SK-N-SH (cell line): ENCODE data around the gene PTPRD. TPM values are rescaled to one million over a fixed set of nuclear protein-coding genes. Genes with fewer than 3 reads are reported as not detected.

ENCODE experiments used
- CTCF ChIA-PET: fragments of 300-600, 350-600 bp; formaldehyde crosslinking; extraction: SDS; loops from one replicate; lab custom pipeline; 2021; lab: Yijun Ruan, JAX
- POLR2A ChIA-PET: fragments of 350-600 bp; sonication (Branson Sonifier 250); formaldehyde crosslinking; extraction: SDS; loops from one replicate; lab custom pipeline; 2020; ENCODE audit warnings: antibody characterized with exemption, inconsistent platforms; lab: Yijun Ruan, JAX
- DNase-seq: peaks from one replicate; pipeline ENCODE4 v3.0.0; 2012
- H2AFZ ChIP-seq: fragments of 200-600 bp; sonication (generic); 2 replicates; pipeline ENCODE4 v1.8.1; 2016; ENCODE audit warnings: antibody characterized with exemption, mild to moderate bottlenecking, low read depth
- H3F3A ChIP-seq: fragments of 200-600 bp; sonication (generic); replicated peaks from 2 replicates; pipeline ENCODE3; 2016; ENCODE audit warnings: antibody characterized with exemption, mild to moderate bottlenecking; ENCODE audit not compliant: insufficient read depth
- H3K27ac ChIP-seq, 2 experiments: fragments of 200-500 bp in 1 of 2; fragments of 200-600 bp in 1 of 2; sonication (Bioruptor generic) in 1 of 2; sonication (generic), shearing (Covaris generic) in 1 of 2; 2 replicates each; pipeline versions ENCODE4 v1.5.1 to v1.6.1; 2014 to 2016; ENCODE audit warnings: low read depth in 2 of 2, inconsistent platforms in 1 of 2, low read length in 1 of 2, mild to moderate bottlenecking in 1 of 2, mixed read lengths in 1 of 2
- H3K27me3 ChIP-seq: fragments of 200-600 bp; sonication (generic), shearing (Covaris generic); 2 replicates; pipeline ENCODE4 v1.6.1; 2016; ENCODE audit warnings: mixed run types; ENCODE audit not compliant: insufficient read depth
- H3K36me3 ChIP-seq, 2 experiments: fragments of 200-500 bp in 1 of 2; fragments of 200-600 bp in 1 of 2; sonication (Bioruptor generic) in 1 of 2; sonication (generic) in 1 of 2; replicated peaks in 1 of 2; 2 replicates each; pipeline versions ENCODE3 to v1.5.1; 2014 to 2016; ENCODE audit warnings: low read length in 1 of 2, mild to moderate bottlenecking in 1 of 2; ENCODE audit not compliant: insufficient read depth in 2 of 2, control insufficient read depth in 1 of 2
- H3K4me1 ChIP-seq, 2 experiments: fragments of 200-500 bp in 1 of 2; fragments of 200-600 bp in 1 of 2; sonication (Bioruptor generic) in 1 of 2; sonication (generic), shearing (Covaris generic) in 1 of 2; 2 replicates each; pipeline versions ENCODE4 v1.5.1 to v1.6.1; 2014 to 2016; ENCODE audit warnings: low read depth in 1 of 2, low read length in 1 of 2, mixed run types in 1 of 2; ENCODE audit not compliant: insufficient read depth in 2 of 2, control insufficient read depth in 1 of 2
- H3K4me2 ChIP-seq: fragments of 200-600 bp; sonication (generic), shearing (Covaris generic); 2 replicates; pipeline ENCODE4 v1.6.1; 2017; ENCODE audit warnings: mixed run types
- H3K4me3 ChIP-seq, 2 experiments: fragments of 200-500 bp in 1 of 2; fragments of 200-600 bp in 1 of 2; sonication (Bioruptor generic) in 1 of 2; sonication (generic), shearing (Covaris generic) in 1 of 2; 2 replicates each; pipeline versions ENCODE4 v1.5.1 to v1.8.1; 2014 to 2016; ENCODE audit warnings: low read depth in 2 of 2, inconsistent platforms in 1 of 2, low read length in 1 of 2, mild to moderate bottlenecking in 1 of 2, mixed read lengths in 1 of 2, moderate library complexity in 1 of 2
- H3K79me2 ChIP-seq: fragments of 200-600 bp; sonication (generic); 2 replicates; pipeline ENCODE4 v1.8.1; 2017; ENCODE audit warnings: mild to moderate bottlenecking; ENCODE audit not compliant: insufficient read depth
- H3K9ac ChIP-seq: fragments of 200-600 bp; sonication (generic); 2 replicates; pipeline ENCODE4 v1.6.1; 2017; ENCODE audit warnings: mixed run types
- H3K9me2 ChIP-seq: fragments of 200-600 bp; sonication (generic); 2 replicates; pipeline ENCODE4 v1.6.1; 2017; ENCODE audit warnings: mixed run types
- H3K9me3 ChIP-seq: fragments of 200-600 bp; sonication (generic); 2 replicates; pipeline ENCODE4 v1.6.1; 2017; ENCODE audit warnings: mixed run types, mild to moderate bottlenecking, moderate library complexity
- H4K20me1 ChIP-seq: fragments of 200-600 bp; sonication (generic); 2 replicates; pipeline ENCODE4 v1.6.1; 2017; ENCODE audit warnings: mild to moderate bottlenecking, mixed run types; ENCODE audit not compliant: insufficient read depth
- EZH2phosphoT487 ChIP-seq: fragments of 200-600 bp; sonication (generic); IDR thresholded peaks from 2 replicates; pipeline ENCODE4 v1.6.1; 2017; ENCODE audit warnings: low read depth, mixed run types, mild to moderate bottlenecking, antibody characterized with exemption, moderate library complexity, borderline replicate concordance
- FOXJ3 ChIP-seq: sonication (generic); formaldehyde crosslinking; IDR thresholded peaks from 2 replicates; pipeline ENCODE4 v1.5.1; 2020; ENCODE audit warnings: mild to moderate bottlenecking, missing genetic modification reagents
- GABPA ChIP-seq: IDR thresholded peaks from 2 replicates; pipeline ENCODE4 v1.4.0; 2012; ENCODE audit warnings: low read depth, mild to moderate bottlenecking
- GATA2 ChIP-seq: sonication (generic); formaldehyde crosslinking; IDR thresholded peaks from 2 replicates; pipeline ENCODE4 v1.5.0; 2020; ENCODE audit warnings: mild to moderate bottlenecking, missing genetic modification reagents
- MXI1 ChIP-seq: IDR thresholded peaks from 2 replicates; pipeline ENCODE4 v1.6.1; 2012; ENCODE audit warnings: mild to moderate bottlenecking, low read depth, low read length, improper control_type of control experiment
- NRF1 ChIP-seq: IDR thresholded peaks from 2 replicates; pipeline ENCODE4 v1.6.1; 2012; ENCODE audit warnings: low read depth, mild to moderate bottlenecking, low read length
- POLR2AphosphoS5 ChIP-seq: IDR thresholded peaks from 2 replicates; pipeline ENCODE4 v1.6.1; 2012; ENCODE audit warnings: low read depth, low read length
- RAD21 ChIP-seq: IDR thresholded peaks from 2 replicates; pipeline ENCODE4 v1.6.1; 2012; ENCODE audit warnings: mild to moderate bottlenecking, low read length
- RCOR1 ChIP-seq: fragments of 150-350 bp; IDR thresholded peaks from 2 replicates; pipeline ENCODE4 v1.6.1; 2017; ENCODE audit warnings: antibody characterized with exemption, low read length
- SIN3A ChIP-seq: IDR thresholded peaks from 2 replicates; pipeline ENCODE4 v1.6.1; 2012; ENCODE audit warnings: low read depth, mild to moderate bottlenecking, low read length, moderate library complexity, borderline replicate concordance
- SMC3 ChIP-seq: IDR thresholded peaks from 2 replicates; pipeline ENCODE4 v1.6.1; 2012; ENCODE audit warnings: low read depth, low read length, improper control_type of control experiment
- WGBS: methylation state at CpG from one replicate; pipeline ENCODE4 v1.1.6; 2017; ENCODE audit warnings: low lambda C conversion rate; 5-methylcytosine and 5-hydroxymethylcytosine counted together
- polyA plus RNA-seq, 3 experiments: library from polyadenylated mRNA; depleted of rRNA; stranded (reverse); fragments of >200 nt; gene quantifications; 2 replicates each; pipeline ENCODE4 v1.2.3, GENCODE V29; 2012
- TF ChIP-seq, protein P1 (sequence below): fragments of 150-350 bp; IDR thresholded peaks from 2 replicates; pipeline ENCODE4 v1.6.1; 2017; ENCODE audit warnings: antibody characterized with exemption, low read length, low read depth, borderline replicate concordance
- TF ChIP-seq, protein P2 (sequence below): IDR thresholded peaks from 2 replicates; pipeline ENCODE4 v1.4.0; 2012; ENCODE audit warnings: low read depth
- TF ChIP-seq, protein P3 (sequence below): fragments of 150-350 bp; IDR thresholded peaks from 2 replicates; pipeline ENCODE4 v1.6.1; 2016; ENCODE audit warnings: mild to moderate bottlenecking, low read depth, low read length
- TF ChIP-seq, protein P4 (sequence below): fragments of 200-600 bp; sonication (generic); IDR thresholded peaks from 2 replicates; pipeline ENCODE4 v1.6.1; 2017; ENCODE audit warnings: antibody characterized with exemption, mild to moderate bottlenecking, moderate library complexity
- TF ChIP-seq, protein P5 (sequence below): IDR thresholded peaks from 2 replicates; pipeline ENCODE4 v1.6.1; 2012; ENCODE audit warnings: mild to moderate bottlenecking, low read depth, low read length, moderate library complexity

PTPRD gene
- polyA plus RNA-seq, 1 of the 3 experiments (the other 2 are of a cell fraction): 0.15 TPM

DNA sequence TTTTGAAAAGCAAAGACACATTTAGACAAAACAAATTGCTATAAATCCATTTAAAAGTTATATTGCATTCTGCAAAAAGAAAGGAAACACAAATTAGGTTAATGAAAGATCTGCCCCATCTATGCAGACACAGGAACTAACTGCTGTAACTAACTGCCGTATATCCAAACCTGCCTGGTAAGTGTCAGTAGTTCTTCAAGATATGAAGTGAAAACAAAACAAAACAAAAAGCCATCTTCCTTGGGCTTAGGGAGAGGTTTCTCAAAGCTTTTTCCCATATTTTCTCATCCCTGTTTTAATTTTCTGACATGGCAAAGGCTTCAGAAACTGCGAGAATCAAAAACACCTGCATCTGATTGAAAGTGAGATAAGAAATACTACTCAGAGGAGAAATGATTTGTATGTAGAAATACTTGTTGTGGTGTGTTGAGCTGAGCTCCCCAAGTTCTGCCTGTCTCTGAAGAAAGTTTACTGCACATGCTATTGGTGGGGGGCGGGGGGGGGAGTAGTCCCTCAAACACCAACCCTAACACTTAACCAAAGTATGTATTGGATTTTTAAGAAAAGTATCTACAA lies 750.5 kb downstream of the PTPRD start:
- H3K9me3 ChIP-seq: no peaks in the 10 kb centered on the region
- H3K4me1 ChIP-seq: peaks cover 0 to 3% of the 10 kb centered on the region in 2 experiments; a peak in 1 of 4 replicates
- POLR2A ChIA-PET: no interaction called here
- H3F3A ChIP-seq: no peaks in the 10 kb centered on the region
- no peaks in the 10 kb centered on the region for H3K36me3 ChIP-seq
- WGBS: 19% methylated on average over 3 of the region's 3 CpGs
- CTCF ChIA-PET: interaction anchor here (1.8 kb wide), 1 partner anchor 80 kb away, joined by 5 read pairs; no protein-coding TSS in a partner anchor
- H3K27ac ChIP-seq: no peak overlapping the region; a peak in 1 of 4 replicates
- no peak for TF ChIP-seq FOXJ3 (CRISPR knock-in tag)
- peak; percentile 64 for TF ChIP-seq GATA2
- peak; percentile 10 for DNase-seq
- H3K27me3 ChIP-seq: no peaks in the 10 kb centered on the region
- no peaks in the 10 kb centered on the region for H4K20me1 ChIP-seq
- H3K4me3 ChIP-seq: no peak overlapping the region
- H3K9me2 ChIP-seq: no peaks in the 10 kb centered on the region
- H3K79me2 ChIP-seq: no peaks in the 10 kb centered on the region
- no peak overlapping the region for H2AFZ ChIP-seq
- no peak overlapping the region for H3K4me2 ChIP-seq
- H3K9ac ChIP-seq: no peak overlapping the region

DNA sequence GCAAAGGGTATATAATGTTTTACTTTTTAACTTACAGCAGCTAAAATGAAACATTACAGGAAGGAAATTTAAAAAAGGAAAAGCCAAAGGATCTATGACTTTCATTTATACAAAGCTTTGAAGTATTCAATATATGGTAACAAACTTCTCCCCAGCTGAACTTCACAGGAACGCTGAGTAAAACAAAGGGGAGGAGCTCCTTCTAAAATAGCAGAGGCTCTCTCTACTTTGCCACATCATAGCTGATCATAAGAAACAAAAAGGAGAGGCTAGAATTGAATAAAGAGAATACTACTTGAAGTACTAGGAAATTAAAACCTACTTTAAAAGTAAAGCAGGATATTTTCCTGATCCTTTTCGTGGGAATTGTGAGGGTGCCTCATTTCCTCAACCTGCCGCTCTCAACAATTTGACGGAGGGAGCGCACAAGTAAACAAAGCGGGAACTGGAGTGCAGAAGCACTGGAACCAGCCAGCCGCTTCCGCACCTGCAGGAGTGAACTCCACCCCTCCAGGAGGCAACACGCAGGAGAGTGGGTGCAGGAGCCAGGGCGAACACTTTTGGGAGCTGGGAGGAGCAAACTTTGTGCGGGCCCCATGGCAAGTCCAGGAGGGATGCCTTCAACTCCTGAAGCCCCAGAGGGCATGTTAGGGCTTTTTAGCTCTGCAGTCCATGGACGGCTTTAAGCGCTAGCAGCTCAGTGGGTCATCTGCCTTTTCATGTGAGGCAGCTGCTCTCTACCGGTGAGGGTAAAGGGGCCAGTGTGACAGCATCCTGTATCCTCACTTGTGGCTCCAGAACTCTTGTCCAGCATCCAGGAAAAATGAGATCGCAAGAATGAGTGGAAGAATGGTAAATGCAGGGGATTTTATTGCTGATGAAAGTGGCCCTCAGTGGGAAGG lies 757.4 kb downstream of the PTPRD start:
- Histone ChIP-seq H3K9me3 (no peaks in the 10 kb centered on the region), H2AFZ (no peak overlapping the region), H3K79me2 (no peaks in the 10 kb centered on the region), H3F3A (no peaks in the 10 kb centered on the region), H4K20me1 (no peaks in the 10 kb centered on the region), H3K4me1 (no peaks in the 10 kb centered on the region), H3K4me2 (no peak overlapping the region), H3K9me2 (no peaks in the 10 kb centered on the region), H3K27me3 (no peaks in the 10 kb centered on the region), H3K9ac (no peak overlapping the region), H3K27ac (no peak overlapping the region), H3K36me3 (no peaks in the 10 kb centered on the region), H3K4me3 (no peak overlapping the region)
- ChIA-PET POLR2A (no interaction called here), CTCF (interaction anchor here (0.6 to 1.2 kb wide), 3 partner anchors 66 to 271 kb away, joined by 3 read pairs; no protein-coding TSS in a partner anchor)
- 61% methylated on average over 15 of the region's 15 CpGs for WGBS
- TF ChIP-seq SMC3 (no peak), NRF1 (no peak), SIN3A (no peak), RCOR1 (no peak), POLR2AphosphoS5 (no peak), GABPA (no peak), MXI1 (no peak), RAD21 (no peak), EZH2phosphoT487 (no peak)
- TF ChIP-seq, protein P1, sequence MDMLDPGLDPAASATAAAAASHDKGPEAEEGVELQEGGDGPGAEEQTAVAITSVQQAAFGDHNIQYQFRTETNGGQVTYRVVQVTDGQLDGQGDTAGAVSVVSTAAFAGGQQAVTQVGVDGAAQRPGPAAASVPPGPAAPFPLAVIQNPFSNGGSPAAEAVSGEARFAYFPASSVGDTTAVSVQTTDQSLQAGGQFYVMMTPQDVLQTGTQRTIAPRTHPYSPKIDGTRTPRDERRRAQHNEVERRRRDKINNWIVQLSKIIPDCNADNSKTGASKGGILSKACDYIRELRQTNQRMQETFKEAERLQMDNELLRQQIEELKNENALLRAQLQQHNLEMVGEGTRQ: no peak
- TF ChIP-seq, protein P2, sequence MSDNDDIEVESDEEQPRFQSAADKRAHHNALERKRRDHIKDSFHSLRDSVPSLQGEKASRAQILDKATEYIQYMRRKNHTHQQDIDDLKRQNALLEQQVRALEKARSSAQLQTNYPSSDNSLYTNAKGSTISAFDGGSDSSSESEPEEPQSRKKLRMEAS: no peak
- TF ChIP-seq, protein P3, sequence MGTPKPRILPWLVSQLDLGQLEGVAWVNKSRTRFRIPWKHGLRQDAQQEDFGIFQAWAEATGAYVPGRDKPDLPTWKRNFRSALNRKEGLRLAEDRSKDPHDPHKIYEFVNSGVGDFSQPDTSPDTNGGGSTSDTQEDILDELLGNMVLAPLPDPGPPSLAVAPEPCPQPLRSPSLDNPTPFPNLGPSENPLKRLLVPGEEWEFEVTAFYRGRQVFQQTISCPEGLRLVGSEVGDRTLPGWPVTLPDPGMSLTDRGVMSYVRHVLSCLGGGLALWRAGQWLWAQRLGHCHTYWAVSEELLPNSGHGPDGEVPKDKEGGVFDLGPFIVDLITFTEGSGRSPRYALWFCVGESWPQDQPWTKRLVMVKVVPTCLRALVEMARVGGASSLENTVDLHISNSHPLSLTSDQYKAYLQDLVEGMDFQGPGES: no peak
- TF ChIP-seq, protein P4, sequence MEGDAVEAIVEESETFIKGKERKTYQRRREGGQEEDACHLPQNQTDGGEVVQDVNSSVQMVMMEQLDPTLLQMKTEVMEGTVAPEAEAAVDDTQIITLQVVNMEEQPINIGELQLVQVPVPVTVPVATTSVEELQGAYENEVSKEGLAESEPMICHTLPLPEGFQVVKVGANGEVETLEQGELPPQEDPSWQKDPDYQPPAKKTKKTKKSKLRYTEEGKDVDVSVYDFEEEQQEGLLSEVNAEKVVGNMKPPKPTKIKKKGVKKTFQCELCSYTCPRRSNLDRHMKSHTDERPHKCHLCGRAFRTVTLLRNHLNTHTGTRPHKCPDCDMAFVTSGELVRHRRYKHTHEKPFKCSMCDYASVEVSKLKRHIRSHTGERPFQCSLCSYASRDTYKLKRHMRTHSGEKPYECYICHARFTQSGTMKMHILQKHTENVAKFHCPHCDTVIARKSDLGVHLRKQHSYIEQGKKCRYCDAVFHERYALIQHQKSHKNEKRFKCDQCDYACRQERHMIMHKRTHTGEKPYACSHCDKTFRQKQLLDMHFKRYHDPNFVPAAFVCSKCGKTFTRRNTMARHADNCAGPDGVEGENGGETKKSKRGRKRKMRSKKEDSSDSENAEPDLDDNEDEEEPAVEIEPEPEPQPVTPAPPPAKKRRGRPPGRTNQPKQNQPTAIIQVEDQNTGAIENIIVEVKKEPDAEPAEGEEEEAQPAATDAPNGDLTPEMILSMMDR: no peak
- TF ChIP-seq, protein P5, sequence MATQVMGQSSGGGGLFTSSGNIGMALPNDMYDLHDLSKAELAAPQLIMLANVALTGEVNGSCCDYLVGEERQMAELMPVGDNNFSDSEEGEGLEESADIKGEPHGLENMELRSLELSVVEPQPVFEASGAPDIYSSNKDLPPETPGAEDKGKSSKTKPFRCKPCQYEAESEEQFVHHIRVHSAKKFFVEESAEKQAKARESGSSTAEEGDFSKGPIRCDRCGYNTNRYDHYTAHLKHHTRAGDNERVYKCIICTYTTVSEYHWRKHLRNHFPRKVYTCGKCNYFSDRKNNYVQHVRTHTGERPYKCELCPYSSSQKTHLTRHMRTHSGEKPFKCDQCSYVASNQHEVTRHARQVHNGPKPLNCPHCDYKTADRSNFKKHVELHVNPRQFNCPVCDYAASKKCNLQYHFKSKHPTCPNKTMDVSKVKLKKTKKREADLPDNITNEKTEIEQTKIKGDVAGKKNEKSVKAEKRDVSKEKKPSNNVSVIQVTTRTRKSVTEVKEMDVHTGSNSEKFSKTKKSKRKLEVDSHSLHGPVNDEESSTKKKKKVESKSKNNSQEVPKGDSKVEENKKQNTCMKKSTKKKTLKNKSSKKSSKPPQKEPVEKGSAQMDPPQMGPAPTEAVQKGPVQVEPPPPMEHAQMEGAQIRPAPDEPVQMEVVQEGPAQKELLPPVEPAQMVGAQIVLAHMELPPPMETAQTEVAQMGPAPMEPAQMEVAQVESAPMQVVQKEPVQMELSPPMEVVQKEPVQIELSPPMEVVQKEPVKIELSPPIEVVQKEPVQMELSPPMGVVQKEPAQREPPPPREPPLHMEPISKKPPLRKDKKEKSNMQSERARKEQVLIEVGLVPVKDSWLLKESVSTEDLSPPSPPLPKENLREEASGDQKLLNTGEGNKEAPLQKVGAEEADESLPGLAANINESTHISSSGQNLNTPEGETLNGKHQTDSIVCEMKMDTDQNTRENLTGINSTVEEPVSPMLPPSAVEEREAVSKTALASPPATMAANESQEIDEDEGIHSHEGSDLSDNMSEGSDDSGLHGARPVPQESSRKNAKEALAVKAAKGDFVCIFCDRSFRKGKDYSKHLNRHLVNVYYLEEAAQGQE: no peak
- DNase-seq: no peak
